NCI-H2171 (cell line): ENCODE data around the gene DTX1.

ENCODE experiments used
- DNase-seq: peaks from one replicate; lab custom pipeline; 2025; lab: John Stamatoyannopoulos, UW

DTX1 gene

GRCh38 chr12:113071135-113072112 is 14.9 kb downstream of the DTX1 start:
- DNase-seq, result no peak

- no peak for DNase-seq
Measured at GRCh38 chr12:113072136-113072535, 15.6 kb downstream of the DTX1 start.

GRCh38 chr12:113073586-113073985 is 17.1 kb downstream of the DTX1 start:
- no peak for DNase-seq

GRCh38 chr12:113075137-113075683 is 18.7 kb downstream of the DTX1 start:
- DNase-seq, result no peak

- DNase-seq, result no peak
Measured at GRCh38 chr12:113077057-113077858, 20.7 kb downstream of the DTX1 start.

GRCh38 chr12:113077859-113078255 is 21.3 kb downstream of the DTX1 start:
- no peak for DNase-seq

GRCh38 chr12:113081873-113082272 is 25.3 kb downstream of the DTX1 start:
- DNase-seq, result no peak

- no peak for DNase-seq
Measured at GRCh38 chr12:113082486-113083148, 26.1 kb downstream of the DTX1 start.

- no peak for DNase-seq
Measured at GRCh38 chr12:113083863-113084435, 27.4 kb downstream of the DTX1 start.

GRCh38 chr12:113086249-113087164 is 30.0 kb downstream of the DTX1 start:
- no peak for DNase-seq

- no peak for DNase-seq
Measured at GRCh38 chr12:113087193-113087592, 30.7 kb downstream of the DTX1 start.

GRCh38 chr12:113088037-113088436 is 31.5 kb downstream of the DTX1 start:
- DNase-seq, result no peak

- DNase-seq, result no peak
Measured at GRCh38 chr12:113088971-113089756, 32.6 kb downstream of the DTX1 start.

- no peak for DNase-seq
Measured at GRCh38 chr12:113089839-113090238, 33.3 kb downstream of the DTX1 start.

- DNase-seq, result no peak
Measured at GRCh38 chr12:113090740-113091139, 34.2 kb downstream of the DTX1 start.

- no peak for DNase-seq
Measured at GRCh38 chr12:113091506-113091905, 35.0 kb downstream of the DTX1 start.

- no peak for DNase-seq
Measured at GRCh38 chr12:113092607-113093408, 36.3 kb downstream of the DTX1 start.

GRCh38 chr12:113093409-113094101 is 37.0 kb downstream of the DTX1 start:
- no peak for DNase-seq
